K562 (cell line): ENCODE measurements around the gene CAPN8. TPM values are rescaled to one million over a fixed set of nuclear protein-coding genes. Genes with fewer than 3 reads are reported as not detected.

Source experiments
- CUX1 ChIP-seq: fragments of 200-800 bp; sonication (Bioruptor generic); IDR thresholded peaks from 2 replicates; pipeline ENCODE4 v1.6.1; 2016; ENCODE audit warnings: missing genetic modification characterization, missing compliant biosample characterization
- FOS ChIP-seq: IDR thresholded peaks from 3 replicates; pipeline ENCODE4 v1.6.1; 2011; ENCODE audit not compliant: insufficient read length; ENCODE audit errors: extremely low read depth
- HMG20A ChIP-seq: fragments of 450-650 bp; formaldehyde crosslinking; conservative IDR thresholded peaks from 2 replicates; pipeline ENCODE4 v1.4.0; 2020; ENCODE audit warnings: mild to moderate bottlenecking, mixed read lengths
- PTBP1 ChIP-seq: fragments of 200-400 bp; formaldehyde crosslinking; IDR thresholded peaks from 2 replicates; pipeline ENCODE4 v1.6.1; 2017; ENCODE audit warnings: low read depth, low read length
- TRIM24 ChIP-seq, 2 experiments: fragments of 450-650 bp; IDR thresholded peaks; 2 replicates each; pipeline ENCODE4 v1.6.1; 2016
- ZNF384 ChIP-seq: IDR thresholded peaks from 2 replicates; pipeline ENCODE4 v1.6.1; 2012; ENCODE audit warnings: low read depth, low read length, improper control_type of control experiment
- polyA plus RNA-seq, 8 experiments: library from polyadenylated mRNA; depleted of rRNA in 4 of 8; stranded (reverse) in 5 of 8; unstranded in 3 of 8; fragments of >200 nt; fragmentation: Nextera tagmentation in 2 of 8; fragmentation: Illumina TruSeq in 1 of 8; extraction: Ambion mirVana in 2 of 8; extraction: Trizol in 1 of 8; gene quantifications; 2 replicates each; pipeline versions ENCODE4 v1.2.1 to v1.2.3, GENCODE V29; 2011 to 2014; ENCODE audit warnings: inconsistent platforms in 1 of 8, missing spikeins in 1 of 8
- total RNA-seq, 7 experiments: library from RNA; depleted of rRNA in 6 of 7; stranded (reverse); fragments of >200 nt in 6 of 7; fragmentation: Illumina TruSeq in 2 of 7; extraction: Trizol in 2 of 7; gene quantifications; 2 replicates each; pipeline versions ENCODE4 v1.2.1 to v1.2.3, GENCODE V29; 2011 to 2021; ENCODE audit warnings: low replicate concordance in 1 of 7
- TF ChIP-seq, protein P1 (sequence below): fragments of 450-650 bp; formaldehyde crosslinking; IDR thresholded peaks from 2 replicates; pipeline ENCODE4 v1.4.0; 2020; ENCODE audit warnings: mild to moderate bottlenecking, moderate library complexity

The CAPN8 gene
- total and polyA plus RNA-seq, 9 of the 15 experiments (the other 6 are each of a cell fraction or from before 2014, with no cell fraction given), result 0.06 TPM; not detected in 8

GRCh38 chr1:223667484-223668182 lies 2.1 kb upstream of the CAPN8 start (continued):
- no peak for TF ChIP-seq FOS
- no peak for TF ChIP-seq PTBP1
- TF ChIP-seq CUX1 (CRISPR knock-in tag), result no peak
- TF ChIP-seq HMG20A (CRISPR knock-in tag), result no peak
- TF ChIP-seq ZNF384, result 0 out of 2 replicates have a peak, but pooled peaks have one; percentile 45
- TF ChIP-seq, protein P1, sequence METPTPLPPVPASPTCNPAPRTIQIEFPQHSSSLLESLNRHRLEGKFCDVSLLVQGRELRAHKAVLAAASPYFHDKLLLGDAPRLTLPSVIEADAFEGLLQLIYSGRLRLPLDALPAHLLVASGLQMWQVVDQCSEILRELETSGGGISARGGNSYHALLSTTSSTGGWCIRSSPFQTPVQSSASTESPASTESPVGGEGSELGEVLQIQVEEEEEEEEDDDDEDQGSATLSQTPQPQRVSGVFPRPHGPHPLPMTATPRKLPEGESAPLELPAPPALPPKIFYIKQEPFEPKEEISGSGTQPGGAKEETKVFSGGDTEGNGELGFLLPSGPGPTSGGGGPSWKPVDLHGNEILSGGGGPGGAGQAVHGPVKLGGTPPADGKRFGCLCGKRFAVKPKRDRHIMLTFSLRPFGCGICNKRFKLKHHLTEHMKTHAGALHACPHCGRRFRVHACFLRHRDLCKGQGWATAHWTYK (CRISPR knock-in tag), result no peak
- TF ChIP-seq TRIM24 (IDR thresholded peaks at IDR 0.05), result peak in 1 of 2 experiments; percentile 38; a peak in 1 of 4 replicates
- TF ChIP-seq, all 486 proteins: peak for 9
